ENCODE results near the gene LAMB2.
A peak's percentile ranks its signal among the peaks of the same experiment; 100 is the strongest.

Gene LAMB2

GRCh38 chr3:49122451-49122850 is 10.4 kb downstream of the LAMB2 start:
- H3K18ac ChIP-seq (ENCODE audit: low read length), result no peak overlapping the region
- no peak overlapping the region for H3K27ac ChIP-seq (ENCODE audit: low read depth, low read length)
- peaks cover 5% of the 10 kb centered on the region for H3K79me1 ChIP-seq (ENCODE audit: low read length)
- H3K27me3 ChIP-seq (ENCODE audit: insufficient read depth, low read length), result no peaks in the 10 kb centered on the region
- peaks cover 6% of the 10 kb centered on the region for H3K79me2 ChIP-seq (ENCODE audit: control insufficient read depth, insufficient read depth, low read length, poor library complexity)
- no peak overlapping the region for H4K8ac ChIP-seq (ENCODE audit: low read depth, low read length)
- H4K12ac ChIP-seq (ENCODE audit: low read depth, low read length), result no peak overlapping the region
- DNase-seq, result no peak
- H2AK5ac ChIP-seq (ENCODE audit: low read length), result no peak overlapping the region
- H3K9me3 ChIP-seq (ENCODE audit: insufficient read depth, low read depth, low read length), result peaks cover 3% of the 10 kb centered on the region
- H4K91ac ChIP-seq (ENCODE audit: low read depth, low read length), result no peak overlapping the region
- H3K9ac ChIP-seq (ENCODE audit: low read length), result no peak overlapping the region
- peaks cover 63 to 67% of the 10 kb centered on the region in 2 experiments for H3K36me3 ChIP-seq (ENCODE audit: control insufficient read depth in 1 of 2, insufficient read depth in 2 of 2, low read length in 2 of 2)
- H3K14ac ChIP-seq (ENCODE audit: low read length), result no peak overlapping the region
- H3K23ac ChIP-seq (ENCODE audit: low read length), result no peak overlapping the region
- peaks cover 6 to 7% of the 10 kb centered on the region in 2 experiments for H3K4me1 ChIP-seq (ENCODE audit: control insufficient read depth in 1 of 2, insufficient read depth in 2 of 2, low read length in 2 of 2)
- no peak overlapping the region for H2BK120ac ChIP-seq (ENCODE audit: insufficient read depth, low read length, poor library complexity)
- H2AFZ ChIP-seq (ENCODE audit: insufficient read depth, low read length, poor library complexity), result no peak overlapping the region
- H2BK12ac ChIP-seq (ENCODE audit: low read length), result no peak overlapping the region
- no peak overlapping the region for H3K4me2 ChIP-seq (ENCODE audit: low read length)
- H3K4me3 ChIP-seq (ENCODE audit: low read depth, low read length), result no peak overlapping the region
- H2BK5ac ChIP-seq (ENCODE audit: low read depth, low read length, poor library complexity), result no peak overlapping the region
- no peak overlapping the region for H3K4ac ChIP-seq (ENCODE audit: low read depth, low read length)
- WGBS (ENCODE audit: extremely low coverage, insufficient coverage, insufficient read length), result no CpG with 5 or more reads among the region's 7 CpGs

DNA sequence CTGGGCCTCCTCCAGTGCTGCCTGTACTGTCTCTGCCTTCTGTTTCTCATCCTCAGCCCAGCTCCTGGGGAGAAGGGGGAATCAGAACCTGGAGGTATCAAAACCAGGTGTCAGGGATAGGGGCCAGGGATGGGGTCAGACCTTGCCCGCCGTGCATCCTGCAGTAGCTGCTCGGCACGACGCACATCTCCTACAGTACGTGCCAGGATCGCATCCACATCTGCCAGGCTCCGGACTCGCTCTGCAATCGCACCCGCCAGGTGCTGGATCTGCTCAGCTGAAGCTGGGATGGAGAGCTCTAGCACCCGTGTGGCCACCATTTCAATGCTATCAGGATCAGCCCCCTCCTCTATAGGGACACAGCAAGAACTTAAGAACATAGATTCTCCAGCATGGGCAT is 10.8 kb downstream of the LAMB2 start:
- no peak overlapping the region for H2AK5ac ChIP-seq (ENCODE audit: low read length)
- no peak overlapping the region for H3K14ac ChIP-seq (ENCODE audit: low read length)
- H3K23ac ChIP-seq (ENCODE audit: low read length), result no peak overlapping the region
- H3K27me3 ChIP-seq (ENCODE audit: insufficient read depth, low read length), result no peaks in the 10 kb centered on the region
- no peak overlapping the region for H3K4ac ChIP-seq (ENCODE audit: low read depth, low read length)
- H3K9ac ChIP-seq (ENCODE audit: low read length), result no peak overlapping the region
- DNase-seq, result no peak
- no peak overlapping the region for H2BK120ac ChIP-seq (ENCODE audit: insufficient read depth, low read length, poor library complexity)
- no peak overlapping the region for H2BK5ac ChIP-seq (ENCODE audit: low read depth, low read length, poor library complexity)
- H4K8ac ChIP-seq (ENCODE audit: low read depth, low read length), result no peak overlapping the region
- WGBS (ENCODE audit: extremely low coverage, insufficient coverage, insufficient read length), result no CpG with 5 or more reads among the region's 12 CpGs
- H3K36me3 ChIP-seq (ENCODE audit: control insufficient read depth in 1 of 2, insufficient read depth in 2 of 2, low read length in 2 of 2), result peaks cover 68 to 72% of the 10 kb centered on the region in 2 experiments
- H3K9me3 ChIP-seq (ENCODE audit: insufficient read depth, low read depth, low read length), result peaks cover 3% of the 10 kb centered on the region
- H3K18ac ChIP-seq (ENCODE audit: low read length), result no peak overlapping the region
- no peak overlapping the region for H3K4me3 ChIP-seq (ENCODE audit: low read depth, low read length)
- no peak overlapping the region for H4K91ac ChIP-seq (ENCODE audit: low read depth, low read length)
- peaks cover 6 to 7% of the 10 kb centered on the region in 2 experiments for H3K4me1 ChIP-seq (ENCODE audit: control insufficient read depth in 1 of 2, insufficient read depth in 2 of 2, low read length in 2 of 2)
- no peak overlapping the region for H4K12ac ChIP-seq (ENCODE audit: low read depth, low read length)
- H3K4me2 ChIP-seq (ENCODE audit: low read length), result no peak overlapping the region
- peaks cover 5% of the 10 kb centered on the region for H3K79me1 ChIP-seq (ENCODE audit: low read length)
- H3K79me2 ChIP-seq (ENCODE audit: control insufficient read depth, insufficient read depth, low read length, poor library complexity), result peaks cover 6% of the 10 kb centered on the region
- no peak overlapping the region for H3K27ac ChIP-seq (ENCODE audit: low read depth, low read length)
- no peak overlapping the region for H2AFZ ChIP-seq (ENCODE audit: insufficient read depth, low read length, poor library complexity)
- H2BK12ac ChIP-seq (ENCODE audit: low read length), result no peak overlapping the region

DNA sequence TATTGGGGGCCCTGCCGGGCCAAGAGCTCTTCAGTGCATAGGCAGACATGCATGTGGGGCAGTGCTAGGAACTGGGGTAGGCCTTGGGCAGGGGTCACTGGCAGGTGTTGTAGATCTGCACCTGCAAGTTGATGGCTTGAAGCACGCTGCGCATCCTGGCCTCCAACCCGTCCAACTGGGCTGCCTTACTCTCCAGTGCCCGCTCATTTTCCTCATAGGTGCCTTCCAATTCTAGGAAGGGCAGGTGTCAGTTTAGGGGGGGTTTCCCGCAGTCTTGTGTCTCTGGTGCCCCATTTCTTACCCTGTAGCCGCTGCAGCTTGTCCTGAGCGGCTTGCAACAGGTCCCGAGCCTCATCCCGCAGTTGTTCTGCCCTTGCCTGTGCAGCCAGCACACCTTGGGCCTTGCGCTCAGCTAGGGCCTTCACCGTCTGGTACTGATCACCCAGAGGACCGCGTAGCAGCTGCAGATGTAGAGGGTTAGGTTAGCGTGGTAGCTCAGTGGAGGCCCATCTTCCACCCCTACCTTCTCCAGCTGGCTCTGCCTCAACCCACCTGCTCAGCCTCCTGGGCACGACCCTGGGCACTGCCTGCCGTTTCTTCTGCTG is 11.6 kb downstream of the LAMB2 start:
- H2AFZ ChIP-seq (ENCODE audit: insufficient read depth, low read length, poor library complexity), result peak overlapping the region; percentile 46
- no peaks in the 10 kb centered on the region for H3K27me3 ChIP-seq (ENCODE audit: insufficient read depth, low read length)
- H4K91ac ChIP-seq (ENCODE audit: low read depth, low read length), result no peak overlapping the region
- H3K4me3 ChIP-seq (ENCODE audit: low read depth, low read length), result peak overlapping the region; percentile 25
- H3K14ac ChIP-seq (ENCODE audit: low read length), result no peak overlapping the region
- no peak overlapping the region for H3K4ac ChIP-seq (ENCODE audit: low read depth, low read length)
- no peak overlapping the region for H2BK12ac ChIP-seq (ENCODE audit: low read length)
- H3K79me1 ChIP-seq (ENCODE audit: low read length), result peaks cover 5% of the 10 kb centered on the region
- H3K9me3 ChIP-seq (ENCODE audit: insufficient read depth, low read depth, low read length), result peaks cover 3% of the 10 kb centered on the region
- WGBS (ENCODE audit: extremely low coverage, insufficient coverage, insufficient read length), result no CpG with 5 or more reads among the region's 17 CpGs
- peak overlapping the region; percentile 30 for H3K9ac ChIP-seq (ENCODE audit: low read length)
- no peak overlapping the region for H3K18ac ChIP-seq (ENCODE audit: low read length)
- peak overlapping the region; percentile 93 for H3K4me2 ChIP-seq (ENCODE audit: low read length)
- H4K8ac ChIP-seq (ENCODE audit: low read depth, low read length), result peak overlapping the region; percentile 89
- peaks cover 71 to 75% of the 10 kb centered on the region in 2 experiments for H3K36me3 ChIP-seq (ENCODE audit: control insufficient read depth in 1 of 2, insufficient read depth in 2 of 2, low read length in 2 of 2)
- DNase-seq, result no peak
- H3K23ac ChIP-seq (ENCODE audit: low read length), result no peak overlapping the region
- H3K27ac ChIP-seq (ENCODE audit: low read depth, low read length), result peak overlapping the region; percentile 65
- peak overlapping the region; percentile 49 for H2AK5ac ChIP-seq (ENCODE audit: low read length)
- H2BK5ac ChIP-seq (ENCODE audit: low read depth, low read length, poor library complexity), result no peak overlapping the region
- H3K79me2 ChIP-seq (ENCODE audit: control insufficient read depth, insufficient read depth, low read length, poor library complexity), result peaks cover 6% of the 10 kb centered on the region
- H4K12ac ChIP-seq (ENCODE audit: low read depth, low read length), result peak overlapping the region; percentile 63
- no peak overlapping the region for H2BK120ac ChIP-seq (ENCODE audit: insufficient read depth, low read length, poor library complexity)
- H3K4me1 ChIP-seq (ENCODE audit: control insufficient read depth in 1 of 2, insufficient read depth in 2 of 2, low read length in 2 of 2), result peaks cover 6 to 7% of the 10 kb centered on the region in 2 experiments

- Histone ChIP-seq H3K14ac (ENCODE audit: low read length) (peak within 1 kb of the TSS; percentile 88), H4K91ac (ENCODE audit: low read depth, low read length) (peak within 1 kb of the TSS; percentile 94), H2BK5ac (ENCODE audit: low read depth, low read length, poor library complexity) (peak within 1 kb of the TSS; percentile 33), H3K4me1 (ENCODE audit: control insufficient read depth in 1 of 2, insufficient read depth in 2 of 2, low read length in 2 of 2) (peaks cover 6 to 7% of the 10 kb centered on the region in 2 experiments), H2BK12ac (ENCODE audit: low read length) (no peak within 1 kb of the TSS), H2AK5ac (ENCODE audit: low read length) (peak within 1 kb of the TSS; percentile 76), H4K12ac (ENCODE audit: low read depth, low read length) (peak within 1 kb of the TSS; percentile 68), H3K27me3 (ENCODE audit: insufficient read depth, low read length) (no peaks in the 10 kb centered on the region), H3K9ac (ENCODE audit: low read length) (peak within 1 kb of the TSS; percentile 91), H4K8ac (ENCODE audit: low read depth, low read length) (peak within 1 kb of the TSS; percentile 89), H3K23ac (ENCODE audit: low read length) (no peak within 1 kb of the TSS), H3K18ac (ENCODE audit: low read length) (peak within 1 kb of the TSS; percentile 90), H3K27ac (ENCODE audit: low read depth, low read length) (peak within 1 kb of the TSS; percentile 84), H3K79me2 (ENCODE audit: control insufficient read depth, insufficient read depth, low read length, poor library complexity) (peaks cover 6% of the 10 kb centered on the region), H3K4me2 (ENCODE audit: low read length) (peak within 1 kb of the TSS; percentile 93), H2AFZ (ENCODE audit: insufficient read depth, low read length, poor library complexity) (peak within 1 kb of the TSS; percentile 89), H3K79me1 (ENCODE audit: low read length) (peaks cover 5% of the 10 kb centered on the region), H3K4ac (ENCODE audit: low read depth, low read length) (peak within 1 kb of the TSS; percentile 81), H3K9me3 (ENCODE audit: insufficient read depth, low read depth, low read length) (peaks cover 3% of the 10 kb centered on the region), H2BK120ac (ENCODE audit: insufficient read depth, low read length, poor library complexity) (peak within 1 kb of the TSS; percentile 46), H3K4me3 (ENCODE audit: low read depth, low read length) (peak within 1 kb of the TSS; percentile 95), H3K36me3 (ENCODE audit: control insufficient read depth in 1 of 2, insufficient read depth in 2 of 2, low read length in 2 of 2) (peaks cover 71 to 75% of the 10 kb centered on the region in 2 experiments)
- WGBS (ENCODE audit: extremely low coverage, insufficient coverage, insufficient read length), result no CpG with 5 or more reads among the region's 70 CpGs
- DNase-seq, result peak; percentile 90 to 94
Measured at GRCh38 chr3:49120438-49121131, 12.3 kb downstream of the LAMB2 start, which contains the start of gene USP19. TSS of gene USP19 (minus strand) at chr3:49120823. CDS start at chr3:49119145, 1,678 bp downstream.

All from trophoblast cell (in vitro differentiated cells and primary cell).